ENCODE measurements around the gene DPP6.
A peak's percentile ranks its signal among the peaks of the same experiment; 100 is the strongest.
"Not testable (repeated sequence)": the region's sequence is repeated elsewhere in the genome, so short reads cannot be mapped to it uniquely, and the experiment has no call there.

Gene DPP6

GRCh38 chr7:154113732-154114351 lies 61.6 kb downstream of the DPP6 start:
- not testable (repeated sequence) for H3K27me3 Mint-ChIP-seq; H3K4me1 Mint-ChIP-seq; H3K9me3 Mint-ChIP-seq; ATAC-seq; H3K27ac Mint-ChIP-seq; H3K36me3 Mint-ChIP-seq (ENCODE audit: low read depth); DNase-seq; H3K4me3 Mint-ChIP-seq

- ATAC-seq; H3K4me1 Mint-ChIP-seq; H3K27me3 Mint-ChIP-seq; H3K27ac Mint-ChIP-seq; H3K4me3 Mint-ChIP-seq; H3K9me3 Mint-ChIP-seq; DNase-seq; H3K36me3 Mint-ChIP-seq (ENCODE audit: low read depth): not testable (repeated sequence)
These were observed 65.5 kb downstream of the DPP6 start for GRCh38 chr7:154117411-154118390.

DNA sequence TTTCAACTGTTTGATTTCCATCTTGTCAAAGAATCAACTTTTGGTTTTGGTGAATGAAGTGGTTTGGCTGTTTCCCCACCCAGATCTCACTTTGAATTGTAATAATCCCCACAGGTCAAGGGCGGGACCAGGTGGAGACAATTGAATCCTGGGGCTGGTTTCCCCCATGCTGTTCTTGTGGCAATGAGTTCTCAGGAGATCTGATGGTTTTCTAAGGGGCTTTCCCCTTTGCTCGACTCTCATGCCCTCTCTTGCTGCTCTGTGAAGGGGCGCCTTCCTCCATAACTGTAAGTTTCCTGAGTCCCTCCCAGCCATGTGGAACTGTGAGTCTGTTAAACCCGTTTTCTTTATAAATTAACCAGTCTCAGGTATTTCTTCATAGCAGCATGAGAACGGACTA lies 68.6 kb downstream of the DPP6 start:
- DNase-seq; H3K9me3 Mint-ChIP-seq; H3K4me3 Mint-ChIP-seq; H3K27ac Mint-ChIP-seq; H3K36me3 Mint-ChIP-seq (ENCODE audit: low read depth); ATAC-seq; H3K27me3 Mint-ChIP-seq; H3K4me1 Mint-ChIP-seq: not testable (repeated sequence)

DNA sequence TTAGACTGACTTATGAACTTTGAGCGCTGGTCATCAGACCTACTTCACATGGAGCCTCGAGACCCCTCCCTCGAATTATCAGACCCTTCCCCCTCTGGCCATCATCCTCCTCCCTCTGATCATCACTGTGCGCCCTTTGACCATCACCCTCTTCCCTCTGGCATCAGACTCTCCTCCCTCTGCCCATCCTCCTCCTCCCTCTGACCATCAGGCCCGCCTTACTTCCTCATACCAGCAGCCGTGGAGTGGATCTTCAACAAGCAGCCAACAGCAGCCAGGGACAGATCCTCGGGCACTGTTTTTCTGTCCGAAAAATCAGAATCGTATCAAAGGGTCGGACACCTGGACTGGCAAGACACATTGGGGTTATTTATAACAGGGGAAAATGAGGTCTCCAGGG lies 70.5 kb downstream of the DPP6 start:
- H3K4me3 Mint-ChIP-seq; H3K4me1 Mint-ChIP-seq; H3K27me3 Mint-ChIP-seq; H3K27ac Mint-ChIP-seq; ATAC-seq; H3K36me3 Mint-ChIP-seq (ENCODE audit: low read depth); H3K9me3 Mint-ChIP-seq; DNase-seq: not testable (repeated sequence)

DNA sequence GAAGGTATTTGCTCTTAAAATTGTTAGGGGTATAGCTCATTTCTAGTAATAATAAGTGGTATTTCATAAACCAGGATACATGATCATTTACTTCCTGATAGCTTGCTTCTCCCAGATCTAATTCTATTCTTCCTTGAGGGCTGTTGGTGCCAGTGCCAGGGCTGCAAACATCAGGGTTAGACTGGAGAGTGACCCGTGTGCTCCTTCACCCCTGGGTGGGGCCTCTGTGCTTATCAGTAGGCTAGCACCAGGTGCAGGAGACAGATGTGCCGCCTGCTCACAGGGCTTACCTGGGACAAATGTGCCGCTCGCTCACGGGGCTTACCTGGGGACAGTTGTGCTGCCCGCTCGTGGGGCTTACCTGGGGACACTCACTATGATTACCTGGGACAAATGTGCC lies 71.2 kb downstream of the DPP6 start:
- not testable (repeated sequence) for H3K4me1 Mint-ChIP-seq; H3K27me3 Mint-ChIP-seq; H3K27ac Mint-ChIP-seq; H3K36me3 Mint-ChIP-seq (ENCODE audit: low read depth); DNase-seq; ATAC-seq; H3K4me3 Mint-ChIP-seq; H3K9me3 Mint-ChIP-seq

DNA sequence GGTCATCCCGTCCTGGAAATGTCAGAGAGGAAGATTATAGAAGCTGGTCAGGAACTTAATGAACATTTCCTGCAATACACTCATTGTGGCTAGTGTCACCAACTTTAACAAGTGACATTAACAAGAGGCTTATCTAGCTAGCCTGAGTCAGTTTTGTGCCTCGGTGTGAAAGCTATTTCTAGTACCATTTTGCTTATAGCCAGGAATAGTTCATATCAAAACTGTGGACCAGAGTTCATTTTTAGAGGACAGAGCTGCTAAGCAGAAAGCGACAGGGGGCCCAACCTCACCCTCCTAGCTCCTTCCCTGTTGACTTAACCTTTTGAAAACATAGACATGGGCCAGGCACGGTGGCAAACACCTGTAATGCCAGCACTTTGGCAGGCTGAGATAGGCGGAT lies 76.9 kb downstream of the DPP6 start:
- H3K27me3 Mint-ChIP-seq; H3K27ac Mint-ChIP-seq; ATAC-seq; H3K4me3 Mint-ChIP-seq; H3K9me3 Mint-ChIP-seq; H3K36me3 Mint-ChIP-seq (ENCODE audit: low read depth); DNase-seq; H3K4me1 Mint-ChIP-seq: not testable (repeated sequence)

GRCh38 chr7:154132617-154133016 lies 80.4 kb downstream of the DPP6 start:
- H3K9me3 Mint-ChIP-seq = peaks cover 13% of the 10 kb centered on the region
- not testable (repeated sequence) for H3K4me3 Mint-ChIP-seq

GRCh38 chr7:154133703-154134277 lies 81.6 kb downstream of the DPP6 start:
- ATAC-seq; DNase-seq; H3K27me3 Mint-ChIP-seq; H3K36me3 Mint-ChIP-seq (ENCODE audit: low read depth); H3K4me1 Mint-ChIP-seq; H3K27ac Mint-ChIP-seq; H3K4me3 Mint-ChIP-seq: not testable (repeated sequence)
- peaks cover 13% of the 10 kb centered on the region for H3K9me3 Mint-ChIP-seq

More at GRCh38 chr7:154132617-154133016, 80.4 kb downstream of the DPP6 start:
- H3K27ac Mint-ChIP-seq; H3K27me3 Mint-ChIP-seq; H3K36me3 Mint-ChIP-seq (ENCODE audit: low read depth); DNase-seq; H3K4me1 Mint-ChIP-seq; ATAC-seq: not testable (repeated sequence)

- ATAC-seq; H3K4me1 Mint-ChIP-seq; H3K27me3 Mint-ChIP-seq; DNase-seq; H3K36me3 Mint-ChIP-seq (ENCODE audit: low read depth); H3K27ac Mint-ChIP-seq; H3K4me3 Mint-ChIP-seq: not testable (repeated sequence)
- peaks cover 13% of the 10 kb centered on the region for H3K9me3 Mint-ChIP-seq
These were observed 82.5 kb downstream of the DPP6 start for GRCh38 chr7:154134698-154135097.

DNA sequence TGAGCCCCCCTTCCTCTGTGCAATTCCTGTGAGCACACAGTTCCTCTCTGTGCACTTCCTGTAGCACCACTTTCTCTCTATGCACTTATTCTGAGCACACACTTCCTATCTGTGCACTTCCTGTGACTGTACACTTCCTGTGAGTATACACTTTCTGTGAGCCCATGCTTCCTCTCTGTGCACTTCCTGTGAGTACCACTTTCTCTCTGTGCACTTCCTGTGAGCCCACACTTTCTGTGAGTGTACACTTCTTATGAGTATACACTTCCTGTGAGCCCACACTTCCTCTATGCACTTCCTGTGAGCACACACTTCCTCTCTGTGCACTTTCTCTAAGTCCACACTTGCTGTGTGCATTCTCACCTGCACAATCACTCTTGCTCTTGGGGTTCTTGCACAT lies 83.4 kb downstream of the DPP6 start:
- not testable (repeated sequence) for H3K27me3 Mint-ChIP-seq; DNase-seq; H3K4me3 Mint-ChIP-seq; H3K4me1 Mint-ChIP-seq; H3K36me3 Mint-ChIP-seq (ENCODE audit: low read depth)
- Mint-ChIP-seq H3K27ac (peak overlapping the region; percentile 65), H3K9me3 (peaks cover 13% of the 10 kb centered on the region)
- peak; percentile 43 for ATAC-seq

GRCh38 chr7:154145922-154146706 lies 93.9 kb downstream of the DPP6 start:
- not testable (repeated sequence) for H3K27me3 Mint-ChIP-seq; H3K4me3 Mint-ChIP-seq; H3K9me3 Mint-ChIP-seq; DNase-seq; H3K4me1 Mint-ChIP-seq; H3K27ac Mint-ChIP-seq; H3K36me3 Mint-ChIP-seq (ENCODE audit: low read depth); ATAC-seq

- not testable (repeated sequence) for H3K4me3 Mint-ChIP-seq; H3K27me3 Mint-ChIP-seq; DNase-seq; H3K4me1 Mint-ChIP-seq; H3K36me3 Mint-ChIP-seq (ENCODE audit: low read depth); H3K27ac Mint-ChIP-seq; H3K9me3 Mint-ChIP-seq
- peak; percentile 40 for ATAC-seq
These were observed 94.5 kb downstream of the DPP6 start for GRCh38 chr7:154146707-154147038.

DNA sequence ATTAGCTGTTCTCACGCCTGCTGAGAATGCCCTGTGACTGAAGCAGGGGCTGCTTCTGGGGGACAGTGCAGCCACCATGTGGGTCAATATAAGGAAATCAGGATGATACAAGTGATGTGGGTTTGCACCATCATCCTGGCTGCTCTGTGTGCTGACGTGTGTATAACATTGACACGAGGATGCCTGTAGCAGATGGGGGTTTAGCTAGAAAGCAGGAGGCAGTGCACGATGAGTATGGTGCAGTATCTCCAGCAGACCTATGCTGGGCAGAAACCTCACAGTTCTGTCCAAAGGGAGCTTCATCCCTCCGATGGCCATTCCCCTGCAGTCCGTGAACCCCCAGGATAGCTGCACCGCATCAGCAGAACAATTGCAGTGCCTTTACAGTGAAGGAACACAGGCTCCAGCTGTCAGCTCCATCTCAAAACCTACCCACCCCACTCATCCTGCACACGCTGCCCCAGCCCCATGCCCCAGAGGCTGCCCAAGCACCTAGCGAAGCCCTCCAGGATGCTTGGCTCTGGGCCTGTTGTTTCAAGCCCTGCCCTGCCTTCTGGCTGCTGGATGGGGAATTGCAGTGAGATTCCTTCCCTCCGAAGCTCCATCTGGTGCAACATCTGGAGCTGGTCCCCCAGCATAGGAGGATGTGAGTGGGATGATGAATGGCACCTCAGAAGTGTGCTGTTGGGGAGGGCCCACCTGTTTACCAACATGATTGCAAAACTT lies 96.8 kb downstream of the DPP6 start:
- H3K4me3 Mint-ChIP-seq; H3K36me3 Mint-ChIP-seq (ENCODE audit: low read depth); ATAC-seq; H3K9me3 Mint-ChIP-seq; DNase-seq; H3K27me3 Mint-ChIP-seq; H3K4me1 Mint-ChIP-seq; H3K27ac Mint-ChIP-seq: not testable (repeated sequence)

- not testable (repeated sequence) for DNase-seq; H3K4me3 Mint-ChIP-seq; H3K9me3 Mint-ChIP-seq; H3K36me3 Mint-ChIP-seq (ENCODE audit: low read depth); H3K27ac Mint-ChIP-seq; ATAC-seq; H3K4me1 Mint-ChIP-seq; H3K27me3 Mint-ChIP-seq
These were observed 98.5 kb downstream of the DPP6 start for GRCh38 chr7:154150656-154151055.

Data from activated naive CD8-positive, alpha-beta T cell treated with anti-CD3 and anti-CD28 coated beads, Interleukin-2, amount 50 U/mL, for 24 hours (primary cell).